T-helper 2 cell treated with Interferon-gamma antibody and Interleukin-4, amounts not matched to agents 5 μg/mL and 100 μg/mL, for 36 hours (primary cell): ENCODE results near the gene ZSWIM6.
"Not testable (repeated sequence)": the region's sequence is repeated elsewhere in the genome, so short reads cannot be mapped to it uniquely, and the experiment has no call there.

Source experiments
- DNase-seq: peaks from one replicate; pipeline ENCODE4 v3.0.0; 2021; ENCODE audit warnings: low spot score
- H3K27ac Mint-ChIP-seq: one replicate; pipeline ENCODE4 v1.8.0; 2021; ENCODE audit warnings: mild to moderate bottlenecking, mixed read lengths
- H3K27me3 Mint-ChIP-seq: one replicate; pipeline ENCODE4 v1.8.0; 2021; ENCODE audit warnings: low read depth, mixed read lengths
- H3K36me3 Mint-ChIP-seq: one replicate; pipeline ENCODE4 v1.8.0; 2021; ENCODE audit warnings: low read depth, mixed read lengths
- H3K4me1 Mint-ChIP-seq: one replicate; pipeline ENCODE4 v1.8.0; 2021; ENCODE audit warnings: low read depth, mixed read lengths
- H3K4me3 Mint-ChIP-seq: one replicate; pipeline ENCODE4 v1.8.0; 2022; ENCODE audit warnings: mild to moderate bottlenecking, moderate library complexity, mixed read lengths
- H3K9me3 Mint-ChIP-seq: one replicate; pipeline ENCODE4 v1.8.0; 2021; ENCODE audit warnings: mixed read lengths

Gene ZSWIM6

DNA sequence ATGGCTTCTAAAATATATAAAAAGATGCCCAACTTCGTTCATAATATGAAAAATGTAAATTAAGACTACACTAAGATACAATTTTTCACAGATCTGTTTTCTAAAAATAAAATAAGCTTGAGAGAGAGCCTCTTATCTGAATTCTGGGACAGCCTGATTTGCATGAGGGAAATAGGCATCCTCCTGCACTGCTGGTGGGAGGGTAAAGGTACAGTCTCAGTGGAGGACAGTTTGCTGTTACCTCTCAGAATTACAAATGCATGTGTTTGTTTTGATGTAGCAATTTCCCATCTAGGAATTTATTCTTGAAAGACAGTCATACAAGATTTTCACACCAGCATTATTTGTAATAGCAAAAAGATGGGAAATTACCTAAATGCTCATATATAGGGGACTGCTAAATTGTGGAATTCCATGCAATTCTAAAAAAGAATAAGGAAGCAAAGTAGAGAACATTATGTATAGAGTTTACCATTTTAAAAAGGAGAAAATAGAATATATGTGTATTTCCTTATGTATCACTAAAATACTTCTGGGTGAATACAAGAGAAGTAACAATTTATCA, 75.7 kb downstream of the ZSWIM6 start:
- Mint-ChIP-seq H3K36me3 (no peaks in the 10 kb centered on the region), H3K9me3 (no peaks in the 10 kb centered on the region), H3K4me3 (peak overlapping the region; percentile 66), H3K4me1 (peaks cover 16% of the 10 kb centered on the region), H3K27ac (no peak overlapping the region), H3K27me3 (peaks cover 6% of the 10 kb centered on the region)
- no peak for DNase-seq

DNA sequence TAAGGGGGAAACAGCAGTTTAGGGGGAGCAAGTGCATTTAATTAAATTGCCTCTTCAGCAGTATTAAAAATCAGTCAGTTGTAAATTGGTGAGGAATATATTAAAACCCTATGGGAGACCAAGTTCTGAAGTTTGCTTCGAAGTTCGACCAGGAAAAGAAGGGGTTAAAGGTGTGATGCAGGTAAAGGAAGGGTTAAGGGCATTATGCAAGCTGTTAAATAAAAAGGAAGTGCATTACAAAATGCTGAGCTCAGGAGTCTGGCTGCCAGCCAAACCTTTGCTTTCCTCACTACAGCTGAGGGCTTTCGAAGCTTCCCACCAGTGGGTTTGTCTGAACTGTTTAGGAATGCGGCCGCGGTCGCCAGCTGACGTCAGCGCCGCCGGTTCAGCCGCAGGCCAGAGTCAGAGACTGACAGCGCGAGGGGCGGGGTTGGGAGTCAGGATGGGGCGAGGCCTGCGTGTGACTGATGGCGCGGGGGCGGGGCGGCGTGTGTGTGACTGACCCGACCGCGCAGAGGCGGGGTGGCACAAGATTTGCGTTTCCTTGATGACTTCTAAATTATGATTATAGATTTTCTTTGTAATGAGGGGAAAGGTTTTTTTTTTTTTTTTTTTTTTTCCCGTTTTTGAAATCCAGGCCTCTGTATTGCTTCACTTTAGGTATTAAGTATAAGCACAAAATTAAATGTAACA, 76.6 kb downstream of the ZSWIM6 start:
- Mint-ChIP-seq H3K4me3 (peak overlapping the region; percentile 66), H3K27me3 (peaks cover 6% of the 10 kb centered on the region), H3K36me3 (no peaks in the 10 kb centered on the region), H3K27ac (peak overlapping the region; percentile 69), H3K9me3 (no peaks in the 10 kb centered on the region), H3K4me1 (peaks cover 17% of the 10 kb centered on the region)
- DNase-seq = peak; percentile 96

DNA sequence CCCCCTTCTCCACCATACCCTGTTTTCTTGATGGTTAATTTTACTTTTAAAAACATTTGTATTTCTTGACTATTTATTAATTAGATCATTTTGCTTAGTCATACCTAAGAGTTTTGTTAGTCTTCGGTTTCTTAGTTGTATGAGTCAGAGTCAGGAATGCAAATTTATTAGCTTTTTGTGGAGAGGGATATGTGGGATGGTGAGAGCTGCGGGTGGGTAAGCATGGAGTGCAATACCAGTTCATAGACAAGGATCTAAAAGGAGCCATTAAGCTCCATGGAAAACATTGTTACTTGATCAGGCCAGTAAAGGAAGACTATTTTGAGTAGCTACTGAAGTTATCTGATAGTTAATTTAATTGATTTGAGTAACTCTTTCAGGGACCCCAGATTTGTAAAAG, 77.5 kb downstream of the ZSWIM6 start:
- H3K27ac Mint-ChIP-seq = no peak overlapping the region
- no peak for DNase-seq
- no peak overlapping the region for H3K4me3 Mint-ChIP-seq
- peaks cover 6% of the 10 kb centered on the region for H3K27me3 Mint-ChIP-seq
- H3K9me3 Mint-ChIP-seq = no peaks in the 10 kb centered on the region
- H3K4me1 Mint-ChIP-seq = peaks cover 19% of the 10 kb centered on the region
- no peaks in the 10 kb centered on the region for H3K36me3 Mint-ChIP-seq

DNA sequence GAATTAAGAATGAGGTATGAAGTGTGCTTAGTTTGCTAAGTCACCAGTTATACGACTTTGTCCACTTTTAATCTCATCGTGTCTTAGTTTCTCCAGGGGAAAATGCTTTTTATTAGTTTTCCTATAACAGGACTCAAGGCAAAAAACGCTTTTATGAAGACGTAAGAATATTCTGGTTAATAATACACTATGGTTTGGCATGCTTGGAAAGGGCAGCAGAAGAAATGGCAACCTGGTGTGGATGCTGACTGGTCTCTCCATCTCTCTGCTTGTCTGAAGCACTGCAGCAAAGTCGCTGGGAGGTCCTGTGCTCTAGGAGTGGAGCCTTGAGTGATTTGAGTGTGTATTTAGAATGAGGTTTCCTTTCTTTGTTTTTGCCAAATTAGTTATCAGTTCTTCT, 78.8 kb downstream of the ZSWIM6 start:
- H3K27ac Mint-ChIP-seq = no peak overlapping the region
- no peak for DNase-seq
- H3K4me3 Mint-ChIP-seq = no peak overlapping the region
- H3K4me1 Mint-ChIP-seq = peaks cover 19% of the 10 kb centered on the region
- no peaks in the 10 kb centered on the region for H3K9me3 Mint-ChIP-seq
- H3K27me3 Mint-ChIP-seq = peaks cover 6% of the 10 kb centered on the region
- no peaks in the 10 kb centered on the region for H3K36me3 Mint-ChIP-seq

DNA sequence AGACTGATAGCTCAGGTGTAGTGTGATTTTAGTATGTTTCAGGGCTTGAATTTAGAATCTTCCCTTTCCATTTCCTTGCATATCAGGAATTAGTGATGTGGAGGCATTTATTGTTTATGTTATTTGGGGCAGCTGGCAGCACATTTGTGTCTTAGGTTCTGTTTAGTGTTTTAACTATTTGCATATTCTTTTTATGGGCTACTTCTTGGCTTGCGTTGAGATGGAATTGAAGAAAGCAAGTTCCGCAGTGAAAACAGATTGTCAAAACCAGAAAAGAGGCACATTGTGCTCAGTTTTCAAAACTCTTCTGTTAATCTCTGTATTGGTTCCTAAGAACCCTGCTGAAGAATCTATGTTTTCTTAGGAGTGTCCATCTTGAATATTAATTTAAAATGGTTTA, 80.3 kb downstream of the ZSWIM6 start:
- Mint-ChIP-seq H3K4me1 (peaks cover 19% of the 10 kb centered on the region), H3K4me3 (no peak overlapping the region), H3K9me3 (no peaks in the 10 kb centered on the region), H3K27me3 (peaks cover 4% of the 10 kb centered on the region), H3K36me3 (no peaks in the 10 kb centered on the region), H3K27ac (no peak overlapping the region)
- DNase-seq = no peak

DNA sequence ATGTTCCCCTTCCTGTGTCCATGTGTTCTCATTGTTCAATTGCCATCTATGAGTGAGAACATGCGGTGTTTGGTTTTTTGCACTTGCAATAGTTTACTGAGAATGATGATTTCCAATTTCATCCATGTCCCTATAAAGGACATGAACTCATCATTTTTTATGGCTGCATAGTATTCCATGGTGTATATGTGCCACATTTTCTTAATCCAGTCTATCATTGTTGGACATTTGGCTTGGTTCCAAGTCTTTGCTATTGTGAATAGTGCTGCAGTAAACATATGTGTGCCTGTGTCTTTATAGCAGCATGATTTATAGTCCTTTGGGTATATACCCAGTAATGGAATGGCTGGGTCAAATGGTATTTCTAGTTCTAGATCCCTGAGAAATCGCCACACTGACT, 81.1 kb downstream of the ZSWIM6 start:
- H3K27me3 Mint-ChIP-seq, H3K9me3 Mint-ChIP-seq, H3K27ac Mint-ChIP-seq, DNase-seq, H3K4me3 Mint-ChIP-seq, H3K36me3 Mint-ChIP-seq: not testable (repeated sequence)
- peaks cover 19% of the 10 kb centered on the region for H3K4me1 Mint-ChIP-seq

DNA sequence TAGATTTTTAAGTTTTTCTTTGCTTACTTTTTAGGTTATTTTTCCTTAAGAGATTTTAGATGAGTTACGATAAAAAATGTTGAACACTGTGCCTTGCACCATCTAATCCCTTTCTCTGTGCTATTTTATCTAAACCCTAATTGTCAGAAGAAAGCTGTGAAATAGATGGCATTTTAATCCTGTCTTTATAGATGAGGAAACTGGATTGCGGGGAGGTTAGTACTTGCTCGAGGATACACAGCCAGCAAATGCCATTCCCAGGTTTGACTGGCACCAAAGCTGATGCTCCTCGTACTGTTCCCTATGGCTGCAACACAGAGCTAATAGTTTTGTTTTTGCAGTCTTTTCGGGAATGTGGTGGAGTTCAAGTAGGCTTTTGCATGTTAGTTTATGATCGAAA, 82.7 kb downstream of the ZSWIM6 start:
- no peaks in the 10 kb centered on the region for H3K27me3 Mint-ChIP-seq
- H3K36me3 Mint-ChIP-seq = no peaks in the 10 kb centered on the region
- H3K4me3 Mint-ChIP-seq = no peak overlapping the region
- no peak overlapping the region for H3K27ac Mint-ChIP-seq
- no peak for DNase-seq
- H3K4me1 Mint-ChIP-seq = peaks cover 8% of the 10 kb centered on the region
- no peaks in the 10 kb centered on the region for H3K9me3 Mint-ChIP-seq

DNA sequence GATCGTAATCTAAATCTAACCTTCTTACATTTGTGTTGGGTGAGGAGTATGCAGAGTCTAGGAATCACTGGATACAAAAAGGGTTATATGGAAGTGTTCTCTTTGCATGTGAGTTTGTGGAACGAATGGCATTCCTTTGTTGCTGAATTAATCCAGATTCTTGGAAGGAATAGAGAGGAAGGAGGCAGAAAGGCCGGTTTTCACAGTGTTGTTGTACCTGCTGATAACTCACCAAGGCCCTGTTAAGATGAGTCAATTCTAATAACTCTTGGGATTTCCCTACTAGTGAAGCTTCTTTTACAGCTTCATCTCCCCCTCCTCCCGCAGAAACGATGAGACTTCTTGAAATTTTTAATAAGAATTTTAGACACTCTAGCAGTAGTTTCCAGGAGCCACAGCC, 84.0 kb downstream of the ZSWIM6 start:
- Mint-ChIP-seq H3K36me3 (no peaks in the 10 kb centered on the region), H3K27ac (no peak overlapping the region), H3K4me3 (no peak overlapping the region), H3K4me1 (peaks cover 10% of the 10 kb centered on the region), H3K27me3 (no peaks in the 10 kb centered on the region), H3K9me3 (no peaks in the 10 kb centered on the region)
- DNase-seq = no peak

DNA sequence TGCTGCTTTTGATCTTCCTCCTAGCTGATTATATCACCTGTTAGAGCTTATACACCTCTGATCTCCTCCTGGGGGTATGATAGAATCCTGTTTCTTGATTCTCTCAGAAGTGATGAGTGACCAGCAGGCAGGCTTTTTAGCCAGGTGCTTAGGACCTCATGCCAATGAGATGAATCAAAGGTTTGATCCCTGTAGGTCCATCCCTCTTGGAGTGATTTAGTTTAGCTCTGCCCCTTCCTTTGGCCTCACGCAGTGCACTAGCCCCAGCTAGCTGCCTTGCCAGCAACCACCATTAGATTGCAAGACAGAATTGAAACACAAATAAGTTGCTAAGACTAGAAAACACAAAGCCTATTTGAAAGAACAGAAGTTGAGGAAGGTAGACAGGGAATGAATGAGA, 84.4 kb downstream of the ZSWIM6 start:
- Mint-ChIP-seq H3K9me3 (peaks cover 4% of the 10 kb centered on the region), H3K36me3 (no peaks in the 10 kb centered on the region), H3K4me3 (no peak overlapping the region), H3K27ac (no peak overlapping the region), H3K4me1 (peaks cover 10% of the 10 kb centered on the region), H3K27me3 (no peaks in the 10 kb centered on the region)
- no peak for DNase-seq

DNA sequence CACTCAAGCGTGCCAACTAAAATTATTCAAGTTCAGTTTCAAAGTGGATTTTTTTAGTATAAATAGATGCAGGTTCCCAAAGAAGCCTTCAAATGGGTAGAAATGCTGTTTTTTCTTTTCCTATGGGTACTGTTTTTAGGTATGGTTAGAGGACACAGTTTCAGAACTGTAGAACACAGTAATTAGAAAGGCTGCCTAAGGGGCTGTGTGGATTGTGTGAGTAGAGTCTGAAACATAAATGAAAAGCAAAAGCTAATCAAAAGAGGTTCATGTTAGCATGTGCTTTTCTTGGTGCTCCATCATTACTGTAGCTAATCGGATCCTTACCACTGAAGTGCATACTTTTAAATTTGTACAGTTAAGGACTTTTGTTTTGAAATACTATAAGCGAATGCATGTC, 85.3 kb downstream of the ZSWIM6 start:
- no peak overlapping the region for H3K27ac Mint-ChIP-seq
- H3K9me3 Mint-ChIP-seq = peaks cover 10% of the 10 kb centered on the region
- peaks cover 10% of the 10 kb centered on the region for H3K4me1 Mint-ChIP-seq
- peaks cover 1% of the 10 kb centered on the region for H3K36me3 Mint-ChIP-seq
- no peak overlapping the region for H3K4me3 Mint-ChIP-seq
- no peak for DNase-seq
- no peaks in the 10 kb centered on the region for H3K27me3 Mint-ChIP-seq

DNA sequence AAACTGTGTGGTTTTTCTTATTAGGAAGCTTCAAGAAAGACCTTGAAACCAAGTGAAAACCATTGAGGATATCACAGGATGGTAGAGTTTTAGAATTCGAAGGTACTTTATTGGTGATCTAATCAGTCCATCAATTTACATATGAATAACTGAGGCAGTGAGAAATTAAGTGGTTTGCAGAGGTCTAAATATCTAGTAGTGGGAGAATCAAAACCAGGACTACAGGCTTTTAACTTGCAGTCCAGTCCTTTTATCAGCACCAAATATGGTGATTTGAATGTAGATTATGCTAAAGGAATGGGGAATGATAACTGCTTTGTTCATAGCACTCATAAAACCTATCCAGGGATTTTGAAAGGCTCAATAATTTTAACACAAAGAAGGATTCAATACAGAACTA, 85.8 kb downstream of the ZSWIM6 start:
- no peaks in the 10 kb centered on the region for H3K27me3 Mint-ChIP-seq
- peaks cover 10% of the 10 kb centered on the region for H3K4me1 Mint-ChIP-seq
- H3K27ac Mint-ChIP-seq = no peak overlapping the region
- no peak overlapping the region for H3K4me3 Mint-ChIP-seq
- peaks cover 1% of the 10 kb centered on the region for H3K36me3 Mint-ChIP-seq
- H3K9me3 Mint-ChIP-seq = peaks cover 10% of the 10 kb centered on the region
- no peak for DNase-seq

DNA sequence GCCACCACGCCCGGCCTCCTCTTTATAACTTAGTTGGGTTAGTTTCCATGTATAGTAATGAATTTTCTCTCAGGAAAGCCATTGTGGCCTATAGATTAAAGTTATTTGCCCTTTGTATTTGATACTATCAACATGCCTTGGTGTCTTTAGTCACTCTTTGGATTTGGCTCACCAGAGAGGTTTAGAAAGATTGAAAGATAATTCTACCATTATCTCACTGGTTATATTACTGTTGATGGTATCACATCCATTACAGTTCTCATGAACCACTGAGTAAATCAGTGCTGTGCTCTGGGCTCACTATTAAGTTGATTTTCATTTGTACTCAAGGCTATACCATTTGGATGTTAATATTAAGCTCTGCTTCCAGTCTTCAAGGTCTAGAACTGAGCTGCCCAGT, 87.0 kb downstream of the ZSWIM6 start:
- no peak overlapping the region for H3K4me3 Mint-ChIP-seq
- DNase-seq = no peak
- peaks cover 16% of the 10 kb centered on the region for H3K4me1 Mint-ChIP-seq
- peaks cover 10% of the 10 kb centered on the region for H3K9me3 Mint-ChIP-seq
- no peaks in the 10 kb centered on the region for H3K27me3 Mint-ChIP-seq
- H3K36me3 Mint-ChIP-seq = peaks cover 1% of the 10 kb centered on the region
- no peak overlapping the region for H3K27ac Mint-ChIP-seq

DNA sequence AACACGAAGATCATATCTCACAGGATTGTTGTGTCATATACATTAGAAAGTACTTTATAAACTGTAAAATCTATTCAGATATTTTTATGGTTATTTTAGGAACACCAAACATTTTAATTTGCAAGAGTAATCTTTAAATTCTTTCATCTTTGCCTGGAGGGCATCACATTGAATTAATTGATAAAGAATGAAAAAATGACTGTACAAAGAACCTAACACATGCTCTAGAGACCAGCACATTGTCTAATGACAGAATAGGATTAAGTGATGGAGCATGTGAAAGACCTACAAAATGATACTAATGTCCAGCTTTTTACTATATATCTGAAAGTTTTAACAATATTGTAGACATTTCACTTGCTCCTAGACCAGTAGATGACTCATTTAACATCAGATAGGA, 88.0 kb downstream of the ZSWIM6 start:
- Mint-ChIP-seq H3K27me3 (no peaks in the 10 kb centered on the region), H3K9me3 (peaks cover 10% of the 10 kb centered on the region), H3K4me3 (no peak overlapping the region), H3K36me3 (peaks cover 1% of the 10 kb centered on the region), H3K4me1 (peaks cover 17% of the 10 kb centered on the region), H3K27ac (no peak overlapping the region)
- no peak for DNase-seq

DNA sequence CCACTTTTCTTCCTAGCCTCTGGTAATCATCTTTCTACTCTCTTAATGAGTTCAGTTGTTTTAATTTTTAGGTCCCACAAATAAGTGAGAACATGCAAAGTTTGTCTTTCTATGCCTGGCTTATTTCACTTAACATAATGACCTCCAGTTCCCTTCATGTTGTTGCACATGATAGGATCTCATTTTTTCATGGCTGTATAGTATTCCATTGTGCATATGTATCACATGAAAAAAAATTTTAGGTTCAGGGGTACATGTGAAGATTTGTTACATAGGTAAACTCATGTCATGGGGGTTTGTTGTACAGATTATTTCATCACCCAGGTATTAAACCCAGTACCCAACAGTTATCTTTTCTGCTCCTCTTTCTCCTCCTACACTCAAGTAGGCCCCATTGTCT, 89.2 kb downstream of the ZSWIM6 start:
- not testable (repeated sequence) for H3K4me3 Mint-ChIP-seq, H3K27ac Mint-ChIP-seq, H3K27me3 Mint-ChIP-seq, DNase-seq, H3K36me3 Mint-ChIP-seq, H3K9me3 Mint-ChIP-seq
- H3K4me1 Mint-ChIP-seq = peaks cover 17% of the 10 kb centered on the region
